Activated T-helper 2 cell treated with anti-CD3 and anti-CD28 coated beads, Interferon-gamma antibody, Interleukin-2, Interleukin-4, amounts not matched to agents 10 μg/mL and 5 μg/mL and 100 μg/mL, durations not matched to agents 14 hours and 24 hours and 36 hours (primary cell): Measurements from ENCODE around the gene NLRP12. TPM values are rescaled to one million over a fixed set of nuclear protein-coding genes. Genes with fewer than 3 reads are reported as not detected.

Source experiments
- DNase-seq: peaks from one replicate; pipeline ENCODE4 v3.0.0; 2021; ENCODE audit warnings: low spot score
- H3K27ac Mint-ChIP-seq: one replicate; pipeline ENCODE4 v1.8.0; 2021; ENCODE audit warnings: mixed read lengths
- H3K27me3 Mint-ChIP-seq: one replicate; pipeline ENCODE4 v1.8.0; 2021; ENCODE audit warnings: low read depth, mixed read lengths
- H3K36me3 Mint-ChIP-seq: one replicate; pipeline ENCODE4 v1.8.0; 2021; ENCODE audit warnings: low read depth, mixed read lengths
- H3K4me1 Mint-ChIP-seq: one replicate; pipeline ENCODE4 v1.8.0; 2021; ENCODE audit warnings: low read depth, mixed read lengths
- H3K4me3 Mint-ChIP-seq: one replicate; pipeline ENCODE4 v1.8.0; 2021; ENCODE audit warnings: low read depth, mild to moderate bottlenecking, moderate library complexity, mixed read lengths
- H3K9me3 Mint-ChIP-seq: one replicate; pipeline ENCODE4 v1.8.0; 2021; ENCODE audit warnings: mixed read lengths
- intact Hi-C: fragments of 100-400 bp; cut with micrococcal nuclease; formaldehyde crosslinking; loops from one replicate; pipeline ENCODE4 v1.15.1; 2023
- total RNA-seq: library from RNA; stranded (reverse); gene quantifications from 2 replicates; pipeline ENCODE4 v1.2.3, GENCODE V29; 2022

Gene NLRP12
- total RNA-seq, 1 donor from 2014 or later: not detected

- no peaks in the 10 kb centered on the region for H3K36me3 Mint-ChIP-seq
- intact Hi-C loops: no loop called here
- H3K4me1 Mint-ChIP-seq: peaks cover under 1% of the 10 kb centered on the region
- H3K9me3 Mint-ChIP-seq: no peaks in the 10 kb centered on the region
- peaks cover 5% of the 10 kb centered on the region for H3K27me3 Mint-ChIP-seq
- H3K27ac Mint-ChIP-seq: no peak overlapping the region
- no peak for DNase-seq
- H3K4me3 Mint-ChIP-seq: no peak overlapping the region
These were observed 564 bp downstream of the NLRP12 start for GRCh38 chr19:53823380-53824120.

GRCh38 chr19:53819861-53820260 is 4.3 kb downstream of the NLRP12 start:
- Mint-ChIP-seq H3K27me3 (peaks cover 4% of the 10 kb centered on the region), H3K9me3 (no peaks in the 10 kb centered on the region), H3K4me1 (no peaks in the 10 kb centered on the region), H3K4me3 (no peak overlapping the region), H3K36me3 (no peaks in the 10 kb centered on the region), H3K27ac (no peak overlapping the region)
- intact Hi-C loops: no loop called here
- no peak for DNase-seq

- intact Hi-C loops: no loop called here
- H3K27ac Mint-ChIP-seq: no peak overlapping the region
- peaks cover 2% of the 10 kb centered on the region for H3K27me3 Mint-ChIP-seq
- no peaks in the 10 kb centered on the region for H3K4me1 Mint-ChIP-seq
- H3K36me3 Mint-ChIP-seq: no peaks in the 10 kb centered on the region
- H3K9me3 Mint-ChIP-seq: no peaks in the 10 kb centered on the region
- DNase-seq: no peak
- H3K4me3 Mint-ChIP-seq: no peak overlapping the region
These were observed 5.4 kb downstream of the NLRP12 start for GRCh38 chr19:53818756-53819155.

GRCh38 chr19:53813996-53814395 is 10.1 kb downstream of the NLRP12 start:
- no peaks in the 10 kb centered on the region for H3K27me3 Mint-ChIP-seq
- intact Hi-C loops: no loop called here
- no peak overlapping the region for H3K4me3 Mint-ChIP-seq
- no peak overlapping the region for H3K27ac Mint-ChIP-seq
- no peaks in the 10 kb centered on the region for H3K4me1 Mint-ChIP-seq
- no peaks in the 10 kb centered on the region for H3K36me3 Mint-ChIP-seq
- no peak for DNase-seq
- no peaks in the 10 kb centered on the region for H3K9me3 Mint-ChIP-seq

GRCh38 chr19:53812335-53812734 is 11.8 kb downstream of the NLRP12 start:
- DNase-seq: no peak
- no peak overlapping the region for H3K4me3 Mint-ChIP-seq
- H3K4me1 Mint-ChIP-seq: no peaks in the 10 kb centered on the region
- H3K27ac Mint-ChIP-seq: no peak overlapping the region
- H3K27me3 Mint-ChIP-seq: no peaks in the 10 kb centered on the region
- intact Hi-C loops: no loop called here
- no peaks in the 10 kb centered on the region for H3K9me3 Mint-ChIP-seq
- no peaks in the 10 kb centered on the region for H3K36me3 Mint-ChIP-seq

- intact Hi-C loops: no loop called here
- no peak overlapping the region for H3K4me3 Mint-ChIP-seq
- H3K27me3 Mint-ChIP-seq: no peaks in the 10 kb centered on the region
- no peak for DNase-seq
- no peaks in the 10 kb centered on the region for H3K9me3 Mint-ChIP-seq
- no peak overlapping the region for H3K27ac Mint-ChIP-seq
- no peaks in the 10 kb centered on the region for H3K36me3 Mint-ChIP-seq
- no peaks in the 10 kb centered on the region for H3K4me1 Mint-ChIP-seq
These were observed 13.2 kb downstream of the NLRP12 start for GRCh38 chr19:53810891-53811290.

- no peak overlapping the region for H3K4me3 Mint-ChIP-seq
- no peak overlapping the region for H3K27ac Mint-ChIP-seq
- H3K27me3 Mint-ChIP-seq: no peaks in the 10 kb centered on the region
- intact Hi-C loops: no loop called here
- H3K9me3 Mint-ChIP-seq: no peaks in the 10 kb centered on the region
- no peaks in the 10 kb centered on the region for H3K4me1 Mint-ChIP-seq
- no peaks in the 10 kb centered on the region for H3K36me3 Mint-ChIP-seq
- no peak for DNase-seq
These were observed 13.9 kb downstream of the NLRP12 start for GRCh38 chr19:53810187-53810546.

- Mint-ChIP-seq H3K4me1 (no peaks in the 10 kb centered on the region), H3K27ac (no peak overlapping the region), H3K9me3 (no peaks in the 10 kb centered on the region), H3K36me3 (no peaks in the 10 kb centered on the region), H3K4me3 (no peak overlapping the region), H3K27me3 (no peaks in the 10 kb centered on the region)
- no peak for DNase-seq
- intact Hi-C loops: no loop called here
These were observed 14.5 kb downstream of the NLRP12 start for GRCh38 chr19:53809518-53810186.

GRCh38 chr19:53808710-53809125 is 15.4 kb downstream of the NLRP12 start:
- intact Hi-C loops: no loop called here
- no peaks in the 10 kb centered on the region for H3K27me3 Mint-ChIP-seq
- H3K4me1 Mint-ChIP-seq: no peaks in the 10 kb centered on the region
- H3K4me3 Mint-ChIP-seq: no peak overlapping the region
- no peak for DNase-seq
- H3K27ac Mint-ChIP-seq: no peak overlapping the region
- no peaks in the 10 kb centered on the region for H3K36me3 Mint-ChIP-seq
- no peaks in the 10 kb centered on the region for H3K9me3 Mint-ChIP-seq

- no peaks in the 10 kb centered on the region for H3K36me3 Mint-ChIP-seq
- no peaks in the 10 kb centered on the region for H3K9me3 Mint-ChIP-seq
- H3K4me1 Mint-ChIP-seq: no peaks in the 10 kb centered on the region
- no peak overlapping the region for H3K27ac Mint-ChIP-seq
- H3K27me3 Mint-ChIP-seq: no peaks in the 10 kb centered on the region
- H3K4me3 Mint-ChIP-seq: no peak overlapping the region
- no peak for DNase-seq
- intact Hi-C loops: no loop called here
These were observed 22.9 kb downstream of the NLRP12 start for GRCh38 chr19:53801257-53801656.

- H3K36me3 Mint-ChIP-seq: no peaks in the 10 kb centered on the region
- DNase-seq: no peak
- H3K9me3 Mint-ChIP-seq: no peaks in the 10 kb centered on the region
- intact Hi-C loops: no loop called here
- no peaks in the 10 kb centered on the region for H3K27me3 Mint-ChIP-seq
- H3K4me3 Mint-ChIP-seq: no peak overlapping the region
- no peaks in the 10 kb centered on the region for H3K4me1 Mint-ChIP-seq
- no peak overlapping the region for H3K27ac Mint-ChIP-seq
These were observed 29.1 kb downstream of the NLRP12 start for GRCh38 chr19:53795019-53795418.

GRCh38 chr19:53792721-53793433 is 31.2 kb downstream of the NLRP12 start:
- intact Hi-C loops: loop anchor here (5.0 kb wide), 1 partner anchor 239 kb away; no protein-coding TSS in a partner anchor
- H3K9me3 Mint-ChIP-seq: no peaks in the 10 kb centered on the region
- H3K4me3 Mint-ChIP-seq: no peak overlapping the region
- no peaks in the 10 kb centered on the region for H3K36me3 Mint-ChIP-seq
- no peak overlapping the region for H3K27ac Mint-ChIP-seq
- no peaks in the 10 kb centered on the region for H3K4me1 Mint-ChIP-seq
- H3K27me3 Mint-ChIP-seq: no peaks in the 10 kb centered on the region
- peak; percentile 71 for DNase-seq
